ENCODE measurements around the gene THBS3.
"Not testable (repeated sequence)": the region's sequence is repeated elsewhere in the genome, so short reads cannot be mapped to it uniquely, and the experiment has no call there.

THBS3 gene

GRCh38 chr1:155199792-155200191 lies 7.9 kb downstream of the THBS3 start:
- no peak overlapping the region for H3K4me3 ChIP-seq (ENCODE audit: low read depth, low read length)
- DNase-seq (ENCODE audit: low read depth) = no peak
- no peak for TF ChIP-seq CTCF (conservative IDR thresholded peaks at IDR 0.05; ENCODE audit: low read depth, low read length)

- TF ChIP-seq CTCF (conservative IDR thresholded peaks at IDR 0.05; ENCODE audit: low read depth, low read length) = no peak
- no peak for DNase-seq (ENCODE audit: low read depth)
- no peak overlapping the region for H3K4me3 ChIP-seq (ENCODE audit: low read depth, low read length)
Observed at GRCh38 chr1:155198547-155198906, 9.2 kb downstream of the THBS3 start.

GRCh38 chr1:155197901-155198546 lies 9.7 kb downstream of the THBS3 start:
- no peak for TF ChIP-seq CTCF (conservative IDR thresholded peaks at IDR 0.05; ENCODE audit: low read depth, low read length)
- DNase-seq (ENCODE audit: low read depth) = no peak
- H3K4me3 ChIP-seq (ENCODE audit: low read depth, low read length) = no peak overlapping the region

GRCh38 chr1:155196893-155197638 lies 10.6 kb downstream of the THBS3 start:
- no peak for TF ChIP-seq CTCF (conservative IDR thresholded peaks at IDR 0.05; ENCODE audit: low read depth, low read length)
- DNase-seq (ENCODE audit: low read depth) = no peak
- no peak overlapping the region for H3K4me3 ChIP-seq (ENCODE audit: low read depth, low read length)

- TF ChIP-seq CTCF (conservative IDR thresholded peaks at IDR 0.05; ENCODE audit: low read depth, low read length) = no peak
- no peak overlapping the region for H3K4me3 ChIP-seq (ENCODE audit: low read depth, low read length)
- DNase-seq (ENCODE audit: low read depth) = no peak
Observed at GRCh38 chr1:155196103-155196892, 11.4 kb downstream of the THBS3 start.

- DNase-seq (ENCODE audit: low read depth) = no peak
- TF ChIP-seq CTCF (conservative IDR thresholded peaks at IDR 0.05; ENCODE audit: low read depth, low read length) = no peak
- peak overlapping the region; percentile 70 for H3K4me3 ChIP-seq (ENCODE audit: low read depth, low read length)
Observed at GRCh38 chr1:155195201-155196102, 12.2 kb downstream of the THBS3 start.

GRCh38 chr1:155193991-155194240 lies 13.8 kb downstream of the THBS3 start:
- not testable (repeated sequence) for DNase-seq (ENCODE audit: low read depth)
- peak overlapping the region; percentile 70 for H3K4me3 ChIP-seq (ENCODE audit: low read depth, low read length)

Measured in choroid plexus epithelial cell (primary cell).